NB4 (cell line): ENCODE results near the gene MYO1D.

Source experiments
- MYC ChIP-seq: IDR thresholded peaks from 2 replicates; pipeline ENCODE4 v1.6.1; 2011; ENCODE audit warnings: low read depth, low read length
- POLR2A ChIP-seq: IDR thresholded peaks from 2 replicates; pipeline ENCODE4 v1.6.1; 2011; ENCODE audit warnings: mild to moderate bottlenecking; ENCODE audit not compliant: insufficient read length; ENCODE audit errors: extremely low read depth
- TF ChIP-seq, protein P1 (sequence below): IDR thresholded peaks from one replicate; pipeline ENCODE4 v1.5.1; 2012; ENCODE audit warnings: low read depth, low read length
- TF ChIP-seq, protein P2 (sequence below): IDR thresholded peaks from 2 replicates; pipeline ENCODE4 v1.6.1; 2011; ENCODE audit warnings: low read depth, low read length

DNA sequence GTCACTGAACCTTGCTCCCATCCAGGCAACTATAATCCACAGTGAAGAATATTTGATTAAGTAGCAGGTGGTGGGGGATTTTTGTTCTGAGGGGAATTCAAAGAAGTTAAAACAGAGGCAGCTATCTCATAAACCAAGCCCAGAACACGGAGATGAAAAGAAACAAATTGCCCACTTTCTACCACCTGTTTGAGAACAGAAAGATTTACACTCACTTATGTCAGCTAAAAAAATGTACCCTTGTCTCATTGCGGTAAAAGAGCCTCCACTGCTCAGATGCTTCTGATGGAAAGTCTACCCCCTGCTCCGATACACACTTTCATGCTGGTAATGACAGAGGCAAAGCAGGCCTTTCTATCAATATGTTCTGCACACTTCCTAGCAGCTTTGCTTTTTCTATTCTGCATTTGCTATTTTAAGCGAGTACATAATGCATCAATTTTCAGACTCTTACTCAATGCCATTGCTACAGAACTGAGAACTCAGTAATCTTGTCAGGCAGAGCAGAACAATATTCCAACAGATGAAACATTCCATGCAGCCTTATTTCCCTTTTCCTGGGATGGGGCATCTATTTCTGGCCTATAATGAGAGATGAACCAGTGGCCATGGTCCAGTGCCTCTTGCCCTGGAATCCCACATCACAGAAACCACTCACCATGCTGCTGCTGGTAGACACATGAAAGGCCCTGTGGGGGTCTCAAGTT is 361.1 kb downstream of the MYO1D start:
- TF ChIP-seq, protein P1, sequence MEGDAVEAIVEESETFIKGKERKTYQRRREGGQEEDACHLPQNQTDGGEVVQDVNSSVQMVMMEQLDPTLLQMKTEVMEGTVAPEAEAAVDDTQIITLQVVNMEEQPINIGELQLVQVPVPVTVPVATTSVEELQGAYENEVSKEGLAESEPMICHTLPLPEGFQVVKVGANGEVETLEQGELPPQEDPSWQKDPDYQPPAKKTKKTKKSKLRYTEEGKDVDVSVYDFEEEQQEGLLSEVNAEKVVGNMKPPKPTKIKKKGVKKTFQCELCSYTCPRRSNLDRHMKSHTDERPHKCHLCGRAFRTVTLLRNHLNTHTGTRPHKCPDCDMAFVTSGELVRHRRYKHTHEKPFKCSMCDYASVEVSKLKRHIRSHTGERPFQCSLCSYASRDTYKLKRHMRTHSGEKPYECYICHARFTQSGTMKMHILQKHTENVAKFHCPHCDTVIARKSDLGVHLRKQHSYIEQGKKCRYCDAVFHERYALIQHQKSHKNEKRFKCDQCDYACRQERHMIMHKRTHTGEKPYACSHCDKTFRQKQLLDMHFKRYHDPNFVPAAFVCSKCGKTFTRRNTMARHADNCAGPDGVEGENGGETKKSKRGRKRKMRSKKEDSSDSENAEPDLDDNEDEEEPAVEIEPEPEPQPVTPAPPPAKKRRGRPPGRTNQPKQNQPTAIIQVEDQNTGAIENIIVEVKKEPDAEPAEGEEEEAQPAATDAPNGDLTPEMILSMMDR, result no peak
- TF ChIP-seq POLR2A, result no peak
- TF ChIP-seq, protein P2, sequence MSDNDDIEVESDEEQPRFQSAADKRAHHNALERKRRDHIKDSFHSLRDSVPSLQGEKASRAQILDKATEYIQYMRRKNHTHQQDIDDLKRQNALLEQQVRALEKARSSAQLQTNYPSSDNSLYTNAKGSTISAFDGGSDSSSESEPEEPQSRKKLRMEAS, result no peak
- no peak for TF ChIP-seq MYC
